GM23338 (cell line): ENCODE measurements around the gene CADPS2. TPM values are rescaled to one million over a fixed set of nuclear protein-coding genes. Genes with fewer than 3 reads are reported as not detected.

Experiments used
- ATAC-seq: fragments of 200-7000 bp; cut with Tn5 transposase; 3 replicates; pipeline ENCODE4 v1.9.1; 2020
- DNase-seq: peaks from one replicate; pipeline ENCODE4 v3.0.0-alpha.2; 2015; ENCODE audit warnings: low spot score
- H2AFZ ChIP-seq: fragments of 200-600 bp; sonication (generic); 2 replicates; pipeline ENCODE4 v1.8.0; 2016; ENCODE audit warnings: antibody characterized with exemption, mild to moderate bottlenecking, moderate library complexity
- H3F3A ChIP-seq: fragments of 200-600 bp; sonication (generic); replicated peaks from 2 replicates; pipeline ENCODE4 v1.8.0; 2017; ENCODE audit warnings: antibody characterized with exemption, mixed run types, low read depth
- H3K27ac ChIP-seq: fragments of 200-600 bp; sonication (generic); 2 replicates; pipeline ENCODE4 v1.6.1; 2016; ENCODE audit warnings: low read depth
- H3K27me3 ChIP-seq: fragments of 200-600 bp; sonication (generic); 2 replicates; pipeline ENCODE4 v1.8.0; 2016; ENCODE audit warnings: mild to moderate bottlenecking, mixed run types, moderate library complexity; ENCODE audit not compliant: insufficient read depth
- H3K36me3 ChIP-seq: fragments of 200-600 bp; sonication (generic); 2 replicates; pipeline ENCODE4 v1.8.0; 2016; ENCODE audit warnings: mild to moderate bottlenecking; ENCODE audit not compliant: insufficient read depth
- H3K4me1 ChIP-seq: fragments of 200-600 bp; sonication (generic); 2 replicates; pipeline ENCODE4 v1.8.0; 2016; ENCODE audit warnings: mild to moderate bottlenecking, moderate library complexity; ENCODE audit not compliant: insufficient read depth
- H3K4me2 ChIP-seq: fragments of 200-600 bp; sonication (generic); 2 replicates; pipeline ENCODE4 v1.7.1; 2017; ENCODE audit warnings: mixed run types
- H3K4me3 ChIP-seq: fragments of 200-600 bp; sonication (generic); 2 replicates; pipeline ENCODE4 v1.6.1; 2016; ENCODE audit warnings: mixed run types
- H3K79me2 ChIP-seq: fragments of 200-600 bp; sonication (generic); replicated peaks from 2 replicates; pipeline ENCODE4 v1.8.0; 2017; ENCODE audit warnings: mild to moderate bottlenecking; ENCODE audit not compliant: insufficient read depth
- H3K9me2 ChIP-seq: fragments of 200-600 bp; sonication (generic); 2 replicates; pipeline ENCODE4 v1.8.0; 2017; ENCODE audit not compliant: insufficient read depth
- H4K20me1 ChIP-seq: fragments of 200-600 bp; sonication (generic); replicated peaks from 2 replicates; pipeline ENCODE4 v1.8.0; 2017; ENCODE audit warnings: mild to moderate bottlenecking; ENCODE audit not compliant: insufficient read depth
- H3K27ac Mint-ChIP-seq: 2 replicates; pipeline ENCODE4 v1.8.0; 2020; ENCODE audit warnings: inconsistent platforms, mild to moderate bottlenecking, moderate library complexity, mixed read lengths
- H3K27me3 Mint-ChIP-seq: 3 replicates; pipeline ENCODE4 v1.8.0; 2022; ENCODE audit warnings: low read depth, mild to moderate bottlenecking, moderate library complexity, mixed read lengths, inconsistent platforms; ENCODE audit not compliant: insufficient read depth, poor library complexity
- H3K36me3 Mint-ChIP-seq: 3 replicates; pipeline ENCODE4 v1.8.0; 2021; ENCODE audit warnings: low read depth, mild to moderate bottlenecking, inconsistent platforms, moderate library complexity, mixed read lengths
- H3K4me1 Mint-ChIP-seq: 3 replicates; pipeline ENCODE4 v1.8.0; 2020; ENCODE audit warnings: mild to moderate bottlenecking, inconsistent platforms, mixed read lengths
- H3K4me3 Mint-ChIP-seq: 3 replicates; pipeline ENCODE4 v1.8.0; 2021; ENCODE audit warnings: moderate library complexity, mild to moderate bottlenecking, inconsistent platforms, mixed read lengths
- H3K9me3 Mint-ChIP-seq: 3 replicates; pipeline ENCODE4 v1.8.0; 2020; ENCODE audit warnings: moderate library complexity, mild to moderate bottlenecking, inconsistent platforms, mixed read lengths
- ETS1 ChIP-seq: IDR thresholded peaks from 2 replicates; pipeline ENCODE4 v1.6.1; 2016; ENCODE audit warnings: antibody characterized with exemption
- EZH2 ChIP-seq: fragments of 200-600 bp; sonication (generic); IDR thresholded peaks from one replicate; pipeline ENCODE4 v1.8.0; 2017; ENCODE audit warnings: antibody characterized with exemption, mild to moderate bottlenecking, low read depth; ENCODE audit not compliant: unreplicated experiment
- JUNB ChIP-seq: IDR thresholded peaks from one replicate; pipeline ENCODE4 v1.6.1; 2016; ENCODE audit warnings: antibody characterized with exemption; ENCODE audit not compliant: unreplicated experiment
- NANOG ChIP-seq: IDR thresholded peaks from 2 replicates; pipeline ENCODE4 v1.6.1; 2016; ENCODE audit warnings: antibody characterized with exemption, borderline replicate concordance
- POLR2AphosphoS5 ChIP-seq: IDR thresholded peaks from 2 replicates; pipeline ENCODE4 v1.6.1; 2016; ENCODE audit warnings: antibody characterized with exemption, low read depth
- REST ChIP-seq: IDR thresholded peaks from one replicate; pipeline ENCODE4 v1.6.1; 2018; ENCODE audit warnings: antibody characterized with exemption; ENCODE audit not compliant: unreplicated experiment
- STAT1 ChIP-seq: IDR thresholded peaks from one replicate; pipeline ENCODE4 v1.6.1; 2016; ENCODE audit warnings: antibody characterized with exemption; ENCODE audit not compliant: unreplicated experiment
- ZNF114 ChIP-seq: fragments of 250-450 bp; sonication (Bioruptor Pico); IDR thresholded peaks from 2 replicates; pipeline ENCODE4 v1.5.0; 2020; ENCODE audit warnings: mild to moderate bottlenecking, moderate library complexity
- ZNF331 ChIP-seq: fragments of 250-450 bp; sonication (Bioruptor Pico); IDR thresholded peaks from 2 replicates; pipeline ENCODE4 v1.5.0; 2020; ENCODE audit warnings: low read depth, mild to moderate bottlenecking, moderate library complexity
- polyA plus RNA-seq: library from polyadenylated mRNA; unstranded; fragments of >200 nt; fragmentation: Nextera tagmentation; extraction: Ambion mirVana; gene quantifications from 2 replicates; pipeline ENCODE4 v1.2.1, GENCODE V29; 2016
- total RNA-seq: library from RNA; depleted of rRNA; stranded (reverse); fragments of >200 nt; shearing (Covaris generic); gene quantifications from 2 replicates; pipeline ENCODE4 v1.2.3, GENCODE V29; 2014
- TF ChIP-seq, protein P1 (sequence below): fragments of 250-450 bp; sonication (Bioruptor Pico); IDR thresholded peaks from 2 replicates; pipeline ENCODE4 v1.5.0; 2020; ENCODE audit warnings: mild to moderate bottlenecking, moderate library complexity
- TF ChIP-seq, protein P2 (sequence below), 2 experiments: fragments of 200-600 bp in 1 of 2; sonication (generic) in 1 of 2; conservative IDR thresholded peaks; 2 replicates each; pipeline versions ENCODE4 v1.5.1 to v1.6.1; 2016 to 2017; ENCODE audit warnings: antibody characterized with exemption in 2 of 2, low read depth in 2 of 2, mild to moderate bottlenecking in 2 of 2, moderate library complexity in 1 of 2

CADPS2 gene
- total and polyA plus RNA-seq, 2 experiments from 2014 or later, result 16.3 to 36.9 TPM

GRCh38 chr7:122312789-122313188, 573.5 kb downstream of the CADPS2 start:
- Histone ChIP-seq H4K20me1 (no peaks in the 10 kb centered on the region), H3K79me2 (no peaks in the 10 kb centered on the region), H3K4me1 (peaks cover 69% of the 10 kb centered on the region), H2AFZ (no peak overlapping the region), H3K27ac (no peak overlapping the region), H3K4me3 (0 out of 2 replicates have a peak overlapping the region, but pooled peaks have one; percentile 69), H3K4me2 (peak overlapping the region; percentile 95), H3K36me3 (no peaks in the 10 kb centered on the region), H3F3A (peaks cover 7% of the 10 kb centered on the region; the same call in 1 of the 2 replicates), H3K27me3 (peaks cover 100% of the 10 kb centered on the region), H3K9me2 (no peaks in the 10 kb centered on the region)
- Mint-ChIP-seq H3K4me1 (peaks cover 57% of the 10 kb centered on the region), H3K9me3 (no peaks in the 10 kb centered on the region), H3K27me3 (peaks cover 88% of the 10 kb centered on the region), H3K36me3 (no peaks in the 10 kb centered on the region), H3K4me3 (no peak overlapping the region), H3K27ac (no peak overlapping the region)
- DNase-seq, result peak; percentile 34
- TF ChIP-seq ETS1, result no peak
- no peak for TF ChIP-seq EZH2
- no peak for TF ChIP-seq ZNF114
- no peak for TF ChIP-seq REST
- no peak for TF ChIP-seq ZNF331 (CRISPR knock-in tag)
- TF ChIP-seq POLR2AphosphoS5, result no peak
- TF ChIP-seq, protein P1, sequence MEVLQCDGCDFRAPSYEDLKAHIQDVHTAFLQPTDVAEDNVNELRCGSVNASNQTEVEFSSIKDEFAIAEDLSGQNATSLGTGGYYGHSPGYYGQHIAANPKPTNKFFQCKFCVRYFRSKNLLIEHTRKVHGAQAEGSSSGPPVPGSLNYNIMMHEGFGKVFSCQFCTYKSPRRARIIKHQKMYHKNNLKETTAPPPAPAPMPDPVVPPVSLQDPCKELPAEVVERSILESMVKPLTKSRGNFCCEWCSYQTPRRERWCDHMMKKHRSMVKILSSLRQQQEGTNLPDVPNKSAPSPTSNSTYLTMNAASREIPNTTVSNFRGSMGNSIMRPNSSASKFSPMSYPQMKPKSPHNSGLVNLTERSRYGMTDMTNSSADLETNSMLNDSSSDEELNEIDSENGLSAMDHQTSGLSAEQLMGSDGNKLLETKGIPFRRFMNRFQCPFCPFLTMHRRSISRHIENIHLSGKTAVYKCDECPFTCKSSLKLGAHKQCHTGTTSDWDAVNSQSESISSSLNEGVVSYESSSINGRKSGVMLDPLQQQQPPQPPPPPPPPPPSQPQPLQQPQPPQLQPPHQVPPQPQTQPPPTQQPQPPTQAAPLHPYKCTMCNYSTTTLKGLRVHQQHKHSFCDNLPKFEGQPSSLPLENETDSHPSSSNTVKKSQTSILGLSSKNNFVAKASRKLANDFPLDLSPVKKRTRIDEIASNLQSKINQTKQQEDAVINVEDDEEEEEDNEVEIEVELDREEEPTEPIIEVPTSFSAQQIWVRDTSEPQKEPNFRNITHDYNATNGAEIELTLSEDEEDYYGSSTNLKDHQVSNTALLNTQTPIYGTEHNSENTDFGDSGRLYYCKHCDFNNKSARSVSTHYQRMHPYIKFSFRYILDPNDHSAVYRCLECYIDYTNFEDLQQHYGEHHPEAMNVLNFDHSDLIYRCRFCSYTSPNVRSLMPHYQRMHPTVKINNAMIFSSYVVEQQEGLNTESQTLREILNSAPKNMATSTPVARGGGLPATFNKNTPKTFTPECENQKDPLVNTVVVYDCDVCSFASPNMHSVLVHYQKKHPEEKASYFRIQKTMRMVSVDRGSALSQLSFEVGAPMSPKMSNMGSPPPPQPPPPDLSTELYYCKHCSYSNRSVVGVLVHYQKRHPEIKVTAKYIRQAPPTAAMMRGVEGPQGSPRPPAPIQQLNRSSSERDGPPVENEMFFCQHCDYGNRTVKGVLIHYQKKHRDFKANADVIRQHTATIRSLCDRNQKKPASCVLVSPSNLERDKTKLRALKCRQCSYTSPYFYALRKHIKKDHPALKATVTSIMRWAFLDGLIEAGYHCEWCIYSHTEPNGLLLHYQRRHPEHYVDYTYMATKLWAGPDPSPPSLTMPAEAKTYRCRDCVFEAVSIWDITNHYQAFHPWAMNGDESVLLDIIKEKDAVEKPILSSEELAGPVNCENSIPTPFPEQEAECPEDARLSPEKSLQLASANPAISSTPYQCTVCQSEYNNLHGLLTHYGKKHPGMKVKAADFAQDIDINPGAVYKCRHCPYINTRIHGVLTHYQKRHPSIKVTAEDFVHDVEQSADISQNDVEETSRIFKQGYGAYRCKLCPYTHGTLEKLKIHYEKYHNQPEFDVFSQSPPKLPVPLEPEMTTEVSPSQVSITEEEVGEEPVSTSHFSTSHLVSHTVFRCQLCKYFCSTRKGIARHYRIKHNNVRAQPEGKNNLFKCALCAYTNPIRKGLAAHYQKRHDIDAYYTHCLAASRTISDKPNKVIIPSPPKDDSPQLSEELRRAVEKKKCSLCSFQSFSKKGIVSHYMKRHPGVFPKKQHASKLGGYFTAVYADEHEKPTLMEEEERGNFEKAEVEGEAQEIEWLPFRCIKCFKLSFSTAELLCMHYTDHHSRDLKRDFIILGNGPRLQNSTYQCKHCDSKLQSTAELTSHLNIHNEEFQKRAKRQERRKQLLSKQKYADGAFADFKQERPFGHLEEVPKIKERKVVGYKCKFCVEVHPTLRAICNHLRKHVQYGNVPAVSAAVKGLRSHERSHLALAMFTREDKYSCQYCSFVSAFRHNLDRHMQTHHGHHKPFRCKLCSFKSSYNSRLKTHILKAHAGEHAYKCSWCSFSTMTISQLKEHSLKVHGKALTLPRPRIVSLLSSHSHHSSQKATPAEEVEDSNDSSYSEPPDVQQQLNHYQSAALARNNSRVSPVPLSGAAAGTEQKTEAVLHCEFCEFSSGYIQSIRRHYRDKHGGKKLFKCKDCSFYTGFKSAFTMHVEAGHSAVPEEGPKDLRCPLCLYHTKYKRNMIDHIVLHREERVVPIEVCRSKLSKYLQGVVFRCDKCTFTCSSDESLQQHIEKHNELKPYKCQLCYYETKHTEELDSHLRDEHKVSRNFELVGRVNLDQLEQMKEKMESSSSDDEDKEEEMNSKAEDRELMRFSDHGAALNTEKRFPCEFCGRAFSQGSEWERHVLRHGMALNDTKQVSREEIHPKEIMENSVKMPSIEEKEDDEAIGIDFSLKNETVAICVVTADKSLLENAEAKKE (CRISPR knock-in tag), result no peak
- no peak for TF ChIP-seq STAT1
- TF ChIP-seq NANOG, result no peak
- TF ChIP-seq, protein P2, sequence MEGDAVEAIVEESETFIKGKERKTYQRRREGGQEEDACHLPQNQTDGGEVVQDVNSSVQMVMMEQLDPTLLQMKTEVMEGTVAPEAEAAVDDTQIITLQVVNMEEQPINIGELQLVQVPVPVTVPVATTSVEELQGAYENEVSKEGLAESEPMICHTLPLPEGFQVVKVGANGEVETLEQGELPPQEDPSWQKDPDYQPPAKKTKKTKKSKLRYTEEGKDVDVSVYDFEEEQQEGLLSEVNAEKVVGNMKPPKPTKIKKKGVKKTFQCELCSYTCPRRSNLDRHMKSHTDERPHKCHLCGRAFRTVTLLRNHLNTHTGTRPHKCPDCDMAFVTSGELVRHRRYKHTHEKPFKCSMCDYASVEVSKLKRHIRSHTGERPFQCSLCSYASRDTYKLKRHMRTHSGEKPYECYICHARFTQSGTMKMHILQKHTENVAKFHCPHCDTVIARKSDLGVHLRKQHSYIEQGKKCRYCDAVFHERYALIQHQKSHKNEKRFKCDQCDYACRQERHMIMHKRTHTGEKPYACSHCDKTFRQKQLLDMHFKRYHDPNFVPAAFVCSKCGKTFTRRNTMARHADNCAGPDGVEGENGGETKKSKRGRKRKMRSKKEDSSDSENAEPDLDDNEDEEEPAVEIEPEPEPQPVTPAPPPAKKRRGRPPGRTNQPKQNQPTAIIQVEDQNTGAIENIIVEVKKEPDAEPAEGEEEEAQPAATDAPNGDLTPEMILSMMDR (conservative IDR thresholded peaks at IDR 0.05; ENCODE audit: low read depth in 2 of 2), result no peak
- no peak for TF ChIP-seq JUNB
- no peak for ATAC-seq
